Trophoblast cell (in vitro differentiated cells and primary cell): ENCODE results near the gene EDC4.
A peak's percentile ranks its signal among the peaks of the same experiment; 100 is the strongest.

Experiments used
- DNase-seq, 2 donors: peaks; one replicate each; pipeline ENCODE4 v3.0.0-alpha.2; 2016
- H2AFZ ChIP-seq: 2 replicates; pipeline ENCODE4 v1.6.1; 2013; ENCODE audit warnings: low read length, moderate library complexity, mild to moderate bottlenecking; ENCODE audit not compliant: insufficient read depth, poor library complexity
- H2AK5ac ChIP-seq: 2 replicates; pipeline ENCODE4 v1.6.1; 2013; ENCODE audit warnings: mild to moderate bottlenecking, low read length
- H2BK120ac ChIP-seq: 2 replicates; pipeline ENCODE4 v1.6.1; 2013; ENCODE audit warnings: low read length, mild to moderate bottlenecking, moderate library complexity; ENCODE audit not compliant: insufficient read depth, poor library complexity
- H2BK12ac ChIP-seq: 2 replicates; pipeline ENCODE4 v1.6.1; 2013; ENCODE audit warnings: mild to moderate bottlenecking, low read length, moderate library complexity
- H2BK5ac ChIP-seq: 2 replicates; pipeline ENCODE4 v1.6.1; 2013; ENCODE audit warnings: low read length, low read depth, moderate library complexity, mild to moderate bottlenecking; ENCODE audit not compliant: poor library complexity
- H3K14ac ChIP-seq: 2 replicates; pipeline ENCODE4 v1.6.1; 2013; ENCODE audit warnings: mild to moderate bottlenecking, low read length
- H3K18ac ChIP-seq: 2 replicates; pipeline ENCODE4 v1.6.1; 2013; ENCODE audit warnings: mild to moderate bottlenecking, low read length
- H3K23ac ChIP-seq: 2 replicates; pipeline ENCODE4 v1.6.1; 2013; ENCODE audit warnings: low read length
- H3K27ac ChIP-seq: 2 replicates; pipeline ENCODE4 v1.5.1; 2013; ENCODE audit warnings: low read depth, mild to moderate bottlenecking, inconsistent platforms, low read length, moderate library complexity
- H3K27me3 ChIP-seq: 2 replicates; pipeline ENCODE4 v1.6.1; 2013; ENCODE audit warnings: inconsistent platforms, mild to moderate bottlenecking, low read length, moderate library complexity; ENCODE audit not compliant: insufficient read depth
- H3K36me3 ChIP-seq, 2 experiments: 1 replicate in 1 of 2; 2 replicates in 1 of 2; pipeline ENCODE4 v1.6.1; 2013; ENCODE audit warnings: low read length in 2 of 2, mild to moderate bottlenecking in 2 of 2, moderate library complexity in 1 of 2; ENCODE audit not compliant: insufficient read depth in 2 of 2, control insufficient read depth in 1 of 2
- H3K4ac ChIP-seq: 2 replicates; pipeline ENCODE4 v1.6.1; 2013; ENCODE audit warnings: low read depth, mild to moderate bottlenecking, low read length, moderate library complexity
- H3K4me1 ChIP-seq, 2 experiments: 1 replicate in 1 of 2; 2 replicates in 1 of 2; pipeline ENCODE4 v1.6.1; 2013; ENCODE audit warnings: low read length in 2 of 2, mild to moderate bottlenecking in 2 of 2, moderate library complexity in 1 of 2; ENCODE audit not compliant: insufficient read depth in 2 of 2, control insufficient read depth in 1 of 2
- H3K4me2 ChIP-seq: 2 replicates; pipeline ENCODE4 v1.6.1; 2013; ENCODE audit warnings: inconsistent platforms, mild to moderate bottlenecking, low read length, moderate library complexity
- H3K4me3 ChIP-seq: 2 replicates; pipeline ENCODE4 v1.5.1; 2013; ENCODE audit warnings: mild to moderate bottlenecking, low read depth, low read length, inconsistent platforms
- H3K79me1 ChIP-seq: one replicate; pipeline ENCODE4 v1.6.1; 2013; ENCODE audit warnings: low read length
- H3K79me2 ChIP-seq: 2 replicates; pipeline ENCODE4 v1.6.1; 2013; ENCODE audit warnings: low read length, mild to moderate bottlenecking; ENCODE audit not compliant: control insufficient read depth, insufficient read depth, poor library complexity
- H3K9ac ChIP-seq: 2 replicates; pipeline ENCODE4 v1.6.1; 2013; ENCODE audit warnings: mild to moderate bottlenecking, low read length
- H3K9me3 ChIP-seq: 2 replicates; pipeline ENCODE4 v1.6.1; 2013; ENCODE audit warnings: low read depth, mild to moderate bottlenecking, control low read depth, inconsistent platforms, low read length; ENCODE audit not compliant: insufficient read depth
- H4K12ac ChIP-seq: 2 replicates; pipeline ENCODE4 v1.6.1; 2013; ENCODE audit warnings: low read depth, mild to moderate bottlenecking, low read length, moderate library complexity
- H4K8ac ChIP-seq: 2 replicates; pipeline ENCODE4 v1.6.1; 2013; ENCODE audit warnings: low read depth, mild to moderate bottlenecking, low read length, moderate library complexity
- H4K91ac ChIP-seq: one replicate; pipeline ENCODE4 v1.6.1; 2013; ENCODE audit warnings: low read depth, mild to moderate bottlenecking, low read length, moderate library complexity
- WGBS: extraction: QIAGEN DNeasy Blood & Tissue Kit; methylation state at CpG from one replicate; pipeline ENCODE4 v1.1.7; 2013; ENCODE audit warnings: missing lambda C conversion rate; ENCODE audit not compliant: insufficient read length, insufficient coverage; ENCODE audit errors: extremely low coverage; 5-methylcytosine and 5-hydroxymethylcytosine counted together

Gene EDC4

GRCh38 chr16:67882374-67883145 is 9.7 kb downstream of the EDC4 start:
- H3K4me1 ChIP-seq, result peaks cover 20 to 25% of the 10 kb centered on the region in 2 experiments

GRCh38 chr16:67883146-67883871 is 10.5 kb downstream of the EDC4 start:
- Histone ChIP-seq H3K9me3 (peaks cover 4% of the 10 kb centered on the region), H3K4me1 (peaks cover 20 to 25% of the 10 kb centered on the region in 2 experiments), H3K27ac (peak overlapping the region; percentile 37), H2AK5ac (no peak overlapping the region), H3K4me2 (peak overlapping the region; percentile 7), H3K79me1 (peaks cover 2% of the 10 kb centered on the region), H3K18ac (peak overlapping the region; percentile 21), H3K14ac (peak overlapping the region; percentile 54), H2BK12ac (peak overlapping the region; percentile 27), H3K36me3 (peaks cover 60 to 62% of the 10 kb centered on the region in 2 experiments), H4K91ac (no peak overlapping the region), H4K12ac (peak overlapping the region; percentile 43), H3K23ac (no peak overlapping the region), H2BK120ac (peak overlapping the region; percentile 18), H3K79me2 (no peaks in the 10 kb centered on the region), H3K9ac (no peak overlapping the region), H2BK5ac (peak overlapping the region; percentile 7), H3K4ac (no peak overlapping the region), H3K4me3 (no peak overlapping the region), H3K27me3 (no peaks in the 10 kb centered on the region), H2AFZ (no peak overlapping the region), H4K8ac (peak overlapping the region; percentile 19)
- WGBS, result no CpG with 5 or more reads among the region's 6 CpGs
- peak; percentile 56 to 61 for DNase-seq

More at GRCh38 chr16:67882374-67883145, 9.7 kb downstream of the EDC4 start:
- Histone ChIP-seq H3K18ac (no peak overlapping the region), H3K4me3 (no peak overlapping the region), H3K36me3 (peaks cover 68 to 69% of the 10 kb centered on the region in 2 experiments), H2BK120ac (no peak overlapping the region), H4K91ac (no peak overlapping the region), H2AFZ (no peak overlapping the region), H2BK12ac (no peak overlapping the region), H3K27me3 (no peaks in the 10 kb centered on the region), H3K79me2 (no peaks in the 10 kb centered on the region), H4K12ac (no peak overlapping the region), H3K23ac (no peak overlapping the region), H3K4ac (no peak overlapping the region), H4K8ac (no peak overlapping the region), H3K14ac (no peak overlapping the region), H3K4me2 (no peak overlapping the region), H3K27ac (no peak overlapping the region), H3K79me1 (peaks cover 2% of the 10 kb centered on the region), H3K9ac (no peak overlapping the region), H3K9me3 (peaks cover 4% of the 10 kb centered on the region), H2BK5ac (no peak overlapping the region), H2AK5ac (no peak overlapping the region)
- DNase-seq, result no peak
- no CpG with 5 or more reads among the region's 18 CpGs for WGBS

GRCh38 chr16:67883872-67884261 is 11.0 kb downstream of the EDC4 start:
- Histone ChIP-seq H3K79me1 (peaks cover 2% of the 10 kb centered on the region), H3K79me2 (no peaks in the 10 kb centered on the region), H2AFZ (no peak overlapping the region), H4K91ac (no peak overlapping the region), H4K8ac (no peak overlapping the region), H3K9me3 (peaks cover 4% of the 10 kb centered on the region), H3K27ac (no peak overlapping the region), H2BK5ac (no peak overlapping the region), H3K27me3 (no peaks in the 10 kb centered on the region), H3K4me2 (no peak overlapping the region), H2AK5ac (no peak overlapping the region), H3K36me3 (peaks cover 55 to 56% of the 10 kb centered on the region in 2 experiments), H4K12ac (no peak overlapping the region), H3K23ac (no peak overlapping the region), H2BK120ac (no peak overlapping the region), H3K4me1 (peaks cover 20 to 25% of the 10 kb centered on the region in 2 experiments), H3K4ac (no peak overlapping the region), H3K4me3 (no peak overlapping the region), H3K9ac (no peak overlapping the region), H3K14ac (no peak overlapping the region), H3K18ac (no peak overlapping the region), H2BK12ac (no peak overlapping the region)
- no CpG with 5 or more reads among the region's 11 CpGs for WGBS
- DNase-seq, result peak; percentile 32 to 62

- no peak within 1 kb of the TSS for H4K12ac ChIP-seq
- no peak within 1 kb of the TSS for H2AFZ ChIP-seq
- no peak within 1 kb of the TSS for H3K4ac ChIP-seq
- no peak within 1 kb of the TSS for H4K91ac ChIP-seq
- H3K9me3 ChIP-seq, result peaks cover 3% of the 10 kb centered on the region
- H4K8ac ChIP-seq, result no peak within 1 kb of the TSS
- no peak within 1 kb of the TSS for H3K4me3 ChIP-seq
- no peak within 1 kb of the TSS for H2BK12ac ChIP-seq
- H3K4me2 ChIP-seq, result no peak within 1 kb of the TSS
- no peak within 1 kb of the TSS for H3K9ac ChIP-seq
- peak; percentile 46 to 63 for DNase-seq
- no peak within 1 kb of the TSS for H3K18ac ChIP-seq
- peaks cover 2% of the 10 kb centered on the region for H3K79me1 ChIP-seq
- no peak within 1 kb of the TSS for H3K27ac ChIP-seq
- H3K23ac ChIP-seq, result no peak within 1 kb of the TSS
- H2BK5ac ChIP-seq, result no peak within 1 kb of the TSS
- H3K14ac ChIP-seq, result no peak within 1 kb of the TSS
- H2BK120ac ChIP-seq, result no peak within 1 kb of the TSS
- H3K4me1 ChIP-seq, result peaks cover 20 to 25% of the 10 kb centered on the region in 2 experiments
- H3K79me2 ChIP-seq, result no peaks in the 10 kb centered on the region
- no peaks in the 10 kb centered on the region for H3K27me3 ChIP-seq
- WGBS, result no CpG with 5 or more reads among the region's 22 CpGs
- no peak within 1 kb of the TSS for H2AK5ac ChIP-seq
- H3K36me3 ChIP-seq, result peaks cover 47 to 48% of the 10 kb centered on the region in 2 experiments
Measured at GRCh38 chr16:67884684-67885083, 11.8 kb downstream of the EDC4 start, which contains the start of gene NRN1L. TSS of gene NRN1L (plus strand) at chr16:67884885. CDS start at chr16:67884904, 19 bp downstream.
